SJCRH30 (cell line): ENCODE data around the gene CXCL16. TPM values are rescaled to one million over a fixed set of nuclear protein-coding genes. Genes with fewer than 3 reads are reported as not detected.
"Not testable (repeated sequence)": the region's sequence is repeated elsewhere in the genome, so short reads cannot be mapped to it uniquely, and the experiment has no call there.

Experiments used
- DNase-seq, 2 experiments: peaks; one replicate each; pipeline ENCODE4 v3.0.0-alpha.2; 2015 to 2020
- H3K27ac ChIP-seq: fragments of 250-450 bp; sonication (Bioruptor Pico); 2 replicates; pipeline ENCODE4 v1.5.1; 2020; ENCODE audit warnings: mild to moderate bottlenecking, moderate library complexity
- H3K27me3 ChIP-seq: fragments of 250-450 bp; sonication (Bioruptor Pico); 2 replicates; pipeline ENCODE4 v1.5.1; 2020; ENCODE audit warnings: mild to moderate bottlenecking, moderate library complexity
- H3K36me3 ChIP-seq: fragments of 250-450 bp; sonication (Bioruptor Pico); 2 replicates; pipeline ENCODE4 v1.5.1; 2020; ENCODE audit warnings: mild to moderate bottlenecking, moderate library complexity
- H3K4me1 ChIP-seq: fragments of 250-450 bp; sonication (Bioruptor Pico); 2 replicates; pipeline ENCODE4 v1.5.1; 2020; ENCODE audit warnings: mild to moderate bottlenecking, moderate library complexity
- H3K4me3 ChIP-seq: fragments of 250-450 bp; sonication (Bioruptor Pico); 2 replicates; pipeline ENCODE4 v1.5.1; 2020; ENCODE audit warnings: mild to moderate bottlenecking, moderate library complexity
- H3K9me3 ChIP-seq: fragments of 250-450 bp; sonication (Bioruptor Pico); replicated peaks from 2 replicates; pipeline ENCODE4 v1.5.1; 2020; ENCODE audit warnings: mild to moderate bottlenecking, moderate library complexity
- total RNA-seq: library from RNA; depleted of rRNA; stranded (reverse); fragments of >200 nt; shearing (Covaris generic); gene quantifications from 2 replicates; pipeline ENCODE4 v1.2.3, GENCODE V29; 2014

CXCL16 gene
- total RNA-seq, 1 experiment from 2014 or later, result not detected

DNA sequence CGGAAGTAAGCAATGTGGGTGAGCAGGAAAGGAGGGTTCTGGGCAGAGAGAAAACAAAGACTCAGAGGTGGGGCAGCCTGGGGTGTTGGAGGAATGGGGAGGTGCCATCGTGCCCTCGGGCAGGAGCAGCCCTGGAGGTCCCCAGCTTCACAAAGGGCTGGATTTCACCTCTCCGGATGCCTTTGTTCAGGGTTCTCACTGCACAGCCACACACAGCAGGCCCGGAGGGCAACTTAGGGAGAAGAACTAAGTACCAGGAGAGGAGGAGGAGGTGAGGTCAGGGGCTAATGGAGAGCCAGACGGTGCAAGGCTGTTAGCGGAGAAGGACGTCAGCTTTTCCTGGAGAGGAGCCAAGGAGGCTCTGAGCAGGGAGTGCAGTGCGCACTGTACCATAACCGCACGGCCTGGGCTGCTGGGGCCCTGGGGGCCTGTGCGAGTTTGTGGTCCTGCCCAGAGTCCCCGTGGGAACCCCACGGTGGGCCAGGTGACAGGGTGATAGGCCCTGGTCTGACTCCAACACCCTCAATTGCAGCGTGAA is 20.0 kb downstream of the CXCL16 start:
- H3K9me3 ChIP-seq, result no peaks in the 10 kb centered on the region
- no peaks in the 10 kb centered on the region for H3K4me1 ChIP-seq
- H3K4me3 ChIP-seq, result no peak overlapping the region
- no peaks in the 10 kb centered on the region for H3K36me3 ChIP-seq
- no peak overlapping the region for H3K27ac ChIP-seq
- no peak for DNase-seq
- H3K27me3 ChIP-seq, result no peaks in the 10 kb centered on the region

GRCh38 chr17:4719146-4719545 is 20.6 kb downstream of the CXCL16 start:
- Histone ChIP-seq H3K27me3 (no peaks in the 10 kb centered on the region), H3K27ac (no peak overlapping the region), H3K36me3 (no peaks in the 10 kb centered on the region), H3K4me1 (no peaks in the 10 kb centered on the region), H3K9me3 (no peaks in the 10 kb centered on the region), H3K4me3 (no peak overlapping the region)
- DNase-seq, result no peak

DNA sequence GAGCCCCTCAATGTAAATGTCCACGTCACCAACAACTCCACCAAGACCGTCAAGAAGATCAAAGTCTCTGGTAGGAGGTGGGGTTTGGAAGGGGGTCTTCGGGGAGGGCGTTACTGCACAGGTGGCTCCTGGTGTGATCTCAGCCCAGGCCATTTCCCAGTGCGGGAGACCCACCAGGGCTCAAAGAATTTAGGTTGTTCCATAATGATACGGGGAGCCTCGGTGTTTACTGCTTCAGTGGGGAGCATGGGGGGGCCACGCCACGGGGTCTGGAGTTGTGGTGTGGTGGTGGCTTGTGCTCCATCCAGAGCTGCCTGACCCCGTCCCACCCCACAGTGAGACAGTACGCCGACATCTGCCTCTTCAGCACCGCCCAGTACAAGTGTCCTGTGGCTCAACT is 21.5 kb downstream of the CXCL16 start:
- H3K4me3 ChIP-seq, result no peak overlapping the region
- no peaks in the 10 kb centered on the region for H3K4me1 ChIP-seq
- no peaks in the 10 kb centered on the region for H3K27me3 ChIP-seq
- no peaks in the 10 kb centered on the region for H3K9me3 ChIP-seq
- no peaks in the 10 kb centered on the region for H3K36me3 ChIP-seq
- DNase-seq, result no peak
- H3K27ac ChIP-seq, result no peak overlapping the region

DNA sequence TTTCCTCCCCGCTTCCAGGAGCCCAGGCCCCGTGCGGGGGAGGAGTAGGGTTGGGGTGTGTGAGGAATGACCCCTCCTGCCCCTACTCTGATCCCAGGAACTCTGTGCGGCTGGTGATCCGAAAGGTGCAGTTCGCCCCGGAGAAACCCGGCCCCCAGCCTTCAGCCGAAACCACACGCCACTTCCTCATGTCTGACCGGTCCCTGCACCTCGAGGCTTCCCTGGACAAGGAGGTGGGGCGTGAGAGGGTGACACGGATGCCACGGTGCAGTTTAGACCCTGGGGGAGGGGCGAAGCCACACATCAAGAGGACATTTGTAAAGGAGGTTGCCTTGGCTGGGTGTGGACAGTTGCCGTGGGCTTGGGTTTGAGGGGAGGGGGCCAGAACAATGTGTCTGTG is 21.9 kb downstream of the CXCL16 start:
- Histone ChIP-seq H3K27ac (no peak overlapping the region), H3K9me3 (no peaks in the 10 kb centered on the region), H3K4me1 (no peaks in the 10 kb centered on the region), H3K4me3 (no peak overlapping the region), H3K36me3 (no peaks in the 10 kb centered on the region), H3K27me3 (no peaks in the 10 kb centered on the region)
- DNase-seq, result no peak

GRCh38 chr17:4716081-4716480 is 23.6 kb downstream of the CXCL16 start:
- Histone ChIP-seq H3K4me1 (no peaks in the 10 kb centered on the region; the same call in 1 of the 2 replicates), H3K27me3 (no peaks in the 10 kb centered on the region), H3K4me3 (no peak overlapping the region), H3K9me3 (no peaks in the 10 kb centered on the region), H3K36me3 (no peaks in the 10 kb centered on the region), H3K27ac (no peak overlapping the region)
- no peak for DNase-seq

GRCh38 chr17:4715063-4715744 is 24.5 kb downstream of the CXCL16 start:
- Histone ChIP-seq H3K36me3 (no peaks in the 10 kb centered on the region), H3K27ac (no peak overlapping the region), H3K4me1 (no peaks in the 10 kb centered on the region; the same call in 1 of the 2 replicates), H3K4me3 (no peak overlapping the region), H3K27me3 (no peaks in the 10 kb centered on the region), H3K9me3 (no peaks in the 10 kb centered on the region)
- DNase-seq, result no peak

GRCh38 chr17:4714340-4715062 is 25.2 kb downstream of the CXCL16 start:
- not testable (repeated sequence) for H3K27ac ChIP-seq, DNase-seq, H3K4me3 ChIP-seq, H3K4me1 ChIP-seq, H3K36me3 ChIP-seq, H3K9me3 ChIP-seq, H3K27me3 ChIP-seq

DNA sequence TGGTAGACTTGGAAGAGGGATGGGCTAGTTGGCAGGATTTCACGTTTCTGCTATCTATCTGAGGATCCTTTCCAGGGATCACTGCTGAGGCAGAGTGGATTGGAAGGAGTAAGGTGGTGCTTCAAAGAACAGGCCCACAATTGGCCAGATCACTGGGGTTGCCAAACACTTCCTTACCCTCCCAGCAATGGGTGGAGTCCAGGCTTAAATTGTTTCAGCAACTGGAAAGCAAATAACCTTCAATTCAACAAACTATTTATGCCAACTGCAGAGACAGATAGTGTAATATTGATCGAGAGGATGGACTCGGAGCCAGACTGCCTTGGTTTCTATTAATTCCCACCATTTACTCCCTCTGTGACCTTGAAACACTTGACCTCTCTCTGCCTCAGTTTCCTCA is 27.2 kb downstream of the CXCL16 start:
- Histone ChIP-seq H3K27me3 (no peaks in the 10 kb centered on the region), H3K9me3 (no peaks in the 10 kb centered on the region), H3K27ac (no peak overlapping the region), H3K4me3 (no peak overlapping the region), H3K36me3 (no peaks in the 10 kb centered on the region), H3K4me1 (no peaks in the 10 kb centered on the region; the same call in 1 of the 2 replicates)
- DNase-seq, result no peak

DNA sequence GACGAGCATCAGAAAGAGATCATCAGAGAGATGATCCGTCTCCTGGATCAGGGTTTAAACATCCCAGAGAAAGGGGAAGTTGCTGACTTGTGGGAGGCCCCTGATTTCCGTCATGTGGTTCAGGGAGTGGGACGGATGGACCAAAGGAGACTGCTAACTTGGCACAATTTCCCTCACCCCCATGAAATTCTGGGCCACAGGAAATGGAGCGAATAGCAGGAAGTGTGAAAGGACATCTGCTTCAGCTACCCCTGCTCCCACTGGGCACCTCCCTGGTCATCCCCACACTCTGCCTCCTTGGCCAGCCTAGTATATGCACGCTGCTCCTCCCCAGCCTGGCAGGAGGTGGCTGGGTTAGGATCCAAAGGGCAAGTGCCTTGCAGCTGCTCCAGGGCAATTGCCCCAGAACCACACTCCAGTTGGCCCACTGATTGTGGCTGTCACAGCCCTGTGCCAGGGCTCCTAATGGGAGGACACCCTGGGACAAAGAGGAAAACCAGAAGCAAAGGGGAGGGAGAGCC is 28.0 kb downstream of the CXCL16 start:
- Histone ChIP-seq H3K27ac (no peak overlapping the region), H3K27me3 (no peaks in the 10 kb centered on the region), H3K4me3 (no peak overlapping the region), H3K9me3 (no peaks in the 10 kb centered on the region), H3K36me3 (no peaks in the 10 kb centered on the region), H3K4me1 (no peaks in the 10 kb centered on the region; the same call in 1 of the 2 replicates)
- DNase-seq, result no peak

- H3K27me3 ChIP-seq, result no peaks in the 10 kb centered on the region
- no peaks in the 10 kb centered on the region for H3K9me3 ChIP-seq
- peak overlapping the region; percentile 87; the same call in 1 of the 2 replicates for H3K27ac ChIP-seq
- DNase-seq, result no peak
- no peaks in the 10 kb centered on the region for H3K36me3 ChIP-seq
- H3K4me3 ChIP-seq, result peak overlapping the region; percentile 70
- H3K4me1 ChIP-seq, result no peaks in the 10 kb centered on the region; the same call in 1 of the 2 replicates
These were observed 28.8 kb downstream of the CXCL16 start for GRCh38 chr17:4710693-4711634.

GRCh38 chr17:4709794-4710692 is 29.7 kb downstream of the CXCL16 start, which contains the start of gene ARRB2:
ARRB2 (plus strand) TSS chr17:4710632; CDS start chr17:4710722, 90 bp downstream.
- peak; percentile 97 for DNase-seq
- Histone ChIP-seq H3K27me3 (no peaks in the 10 kb centered on the region), H3K4me1 (no peaks in the 10 kb centered on the region; the same call in 1 of the 2 replicates), H3K9me3 (no peaks in the 10 kb centered on the region), H3K4me3 (peak within 1 kb of the TSS; percentile 70), H3K36me3 (no peaks in the 10 kb centered on the region), H3K27ac (peak within 1 kb of the TSS; percentile 87)

GRCh38 chr17:4708436-4708835 is 31.3 kb downstream of the CXCL16 start:
- DNase-seq, result peak; percentile 76 to 83
- H3K36me3 ChIP-seq, result no peaks in the 10 kb centered on the region
- H3K9me3 ChIP-seq, result no peaks in the 10 kb centered on the region
- no peaks in the 10 kb centered on the region; the same call in 1 of the 2 replicates for H3K4me1 ChIP-seq
- no peaks in the 10 kb centered on the region for H3K27me3 ChIP-seq
- peak overlapping the region; percentile 70 for H3K4me3 ChIP-seq
- H3K27ac ChIP-seq, result peak overlapping the region; percentile 87

DNA sequence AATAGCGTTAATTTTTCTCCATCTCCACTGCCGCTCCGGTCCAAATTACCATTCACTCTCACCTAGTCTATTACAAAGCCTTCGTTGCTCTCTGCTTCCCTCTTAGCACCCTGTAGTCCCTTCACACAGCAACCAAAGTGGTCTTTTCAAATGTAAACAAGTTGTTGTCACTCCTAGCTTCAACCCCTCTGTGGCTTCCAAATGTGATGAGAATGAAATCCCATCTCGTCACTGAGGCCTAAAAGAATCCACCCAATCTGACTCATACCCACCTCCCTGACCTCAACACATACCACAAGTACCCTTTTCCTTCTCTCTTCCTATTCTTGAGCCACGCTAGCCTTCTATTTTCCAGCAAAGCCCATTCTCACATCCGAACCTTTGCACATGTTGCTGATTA is 33.6 kb downstream of the CXCL16 start:
- no peaks in the 10 kb centered on the region for H3K4me1 ChIP-seq

More for the DNA sequence above, 33.6 kb downstream of the CXCL16 start:
- DNase-seq, result no peak
- Histone ChIP-seq H3K9me3 (no peaks in the 10 kb centered on the region), H3K4me3 (no peak overlapping the region), H3K36me3 (no peaks in the 10 kb centered on the region), H3K27ac (no peak overlapping the region), H3K27me3 (no peaks in the 10 kb centered on the region)
